RWPE2 (cell line): ENCODE measurements around the gene WDR48.
A peak's percentile ranks its signal among the peaks of the same experiment; 100 is the strongest.

Experiments
- ATAC-seq: fragments of 200-7000 bp; cut with Tn5 transposase; 3 replicates; pipeline ENCODE4 v1.9.1; 2021; ENCODE audit warnings: low read depth
- DNase-seq: peaks from one replicate; pipeline ENCODE4 v3.0.0-alpha.2; 2020; ENCODE audit warnings: low spot score
- H3K27ac ChIP-seq: fragments of 450-650 bp; 2 replicates; pipeline ENCODE4 v1.5.1; 2017; ENCODE audit warnings: mild to moderate bottlenecking; ENCODE audit not compliant: poor library complexity, severe bottlenecking
- H3K27me3 ChIP-seq: fragments of 250-450 bp; sonication (Bioruptor Pico); 2 replicates; pipeline ENCODE4 v1.5.1; 2021; ENCODE audit warnings: mild to moderate bottlenecking, moderate library complexity; ENCODE audit not compliant: insufficient read depth, poor library complexity, severe bottlenecking
- H3K36me3 ChIP-seq: fragments of 250-450 bp; sonication (Bioruptor Pico); 2 replicates; pipeline ENCODE4 v1.5.1; 2020; ENCODE audit warnings: low read depth, mild to moderate bottlenecking, moderate library complexity
- H3K4me1 ChIP-seq: fragments of 250-450 bp; sonication (Bioruptor Pico); 2 replicates; pipeline ENCODE4 v1.5.1; 2021; ENCODE audit warnings: mild to moderate bottlenecking, moderate library complexity; ENCODE audit not compliant: insufficient read depth, poor library complexity, severe bottlenecking
- H3K4me3 ChIP-seq: fragments of 250-450 bp; sonication (Bioruptor Pico); 2 replicates; pipeline ENCODE4 v1.5.1; 2021; ENCODE audit warnings: mild to moderate bottlenecking, moderate library complexity; ENCODE audit not compliant: severe bottlenecking
- H3K9me3 ChIP-seq: fragments of 250-450 bp; sonication (Bioruptor Pico); 2 replicates; pipeline ENCODE4 v1.5.1; 2021; ENCODE audit warnings: mild to moderate bottlenecking, moderate library complexity; ENCODE audit not compliant: severe bottlenecking
- CTCF ChIP-seq: fragments of 450-650 bp; IDR thresholded peaks from one replicate; pipeline ENCODE4 v1.5.1; 2017; ENCODE audit warnings: mild to moderate bottlenecking, moderate library complexity; ENCODE audit not compliant: poor library complexity, severe bottlenecking

Gene WDR48

DNA sequence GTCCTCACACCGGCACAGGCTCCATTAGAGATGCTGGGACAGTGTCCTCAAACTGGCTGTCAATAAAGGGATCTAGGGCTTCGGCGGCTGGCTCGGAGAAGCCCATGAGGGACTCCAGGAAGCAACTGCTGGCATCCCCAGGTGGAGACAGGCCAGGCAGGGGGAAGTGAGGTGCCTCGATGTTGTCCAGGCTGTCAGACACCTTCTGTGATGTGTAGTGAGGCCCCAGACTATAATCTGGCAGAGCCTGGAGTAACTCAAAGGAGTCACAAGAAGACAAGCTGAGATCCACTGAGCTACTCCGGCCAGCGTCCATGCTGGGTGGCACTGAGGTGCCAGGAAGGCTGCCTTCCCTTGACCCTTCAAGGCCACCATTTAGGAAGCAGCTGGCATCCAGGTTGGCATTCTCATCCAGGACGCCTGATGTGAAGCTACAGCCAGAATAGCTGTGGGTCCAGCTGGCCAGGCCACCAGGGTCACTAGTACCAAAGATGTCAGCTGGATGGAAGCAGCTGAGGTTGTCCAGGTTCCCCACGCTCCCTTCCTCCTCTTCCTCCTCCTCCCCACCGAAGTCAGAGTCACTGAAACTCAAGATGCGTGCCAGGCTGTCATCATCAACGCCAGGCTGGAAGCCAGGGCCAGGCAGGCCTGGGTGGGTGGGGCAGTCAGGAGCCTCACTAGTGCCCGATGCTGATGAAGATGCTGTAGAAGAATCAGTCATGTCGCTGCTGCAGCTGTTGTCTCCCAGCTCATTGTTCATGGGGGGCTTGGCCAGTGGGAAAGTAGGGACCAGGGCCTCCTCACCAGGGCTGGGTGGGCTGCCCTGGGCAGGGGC, 91.5 kb downstream of the WDR48 start:
- no peak for TF ChIP-seq CTCF
- Histone ChIP-seq H3K27me3 (no peaks in the 10 kb centered on the region), H3K4me1 (peaks cover 54% of the 10 kb centered on the region), H3K9me3 (no peaks in the 10 kb centered on the region), H3K4me3 (no peak overlapping the region), H3K36me3 (peaks cover 46% of the 10 kb centered on the region), H3K27ac (peak overlapping the region; percentile 93)
- DNase-seq (no peak), ATAC-seq (no peak)

- peaks cover 46% of the 10 kb centered on the region for H3K36me3 ChIP-seq
- no peaks in the 10 kb centered on the region for H3K9me3 ChIP-seq
- no peaks in the 10 kb centered on the region for H3K27me3 ChIP-seq
- H3K27ac ChIP-seq, result peak overlapping the region; percentile 93
- H3K4me1 ChIP-seq, result peaks cover 63% of the 10 kb centered on the region
- no peak for TF ChIP-seq CTCF
- DNase-seq, result no peak
- no peak overlapping the region for H3K4me3 ChIP-seq
- no peak for ATAC-seq
These were observed 92.4 kb downstream of the WDR48 start for GRCh38 chr3:39144095-39144747.

DNA sequence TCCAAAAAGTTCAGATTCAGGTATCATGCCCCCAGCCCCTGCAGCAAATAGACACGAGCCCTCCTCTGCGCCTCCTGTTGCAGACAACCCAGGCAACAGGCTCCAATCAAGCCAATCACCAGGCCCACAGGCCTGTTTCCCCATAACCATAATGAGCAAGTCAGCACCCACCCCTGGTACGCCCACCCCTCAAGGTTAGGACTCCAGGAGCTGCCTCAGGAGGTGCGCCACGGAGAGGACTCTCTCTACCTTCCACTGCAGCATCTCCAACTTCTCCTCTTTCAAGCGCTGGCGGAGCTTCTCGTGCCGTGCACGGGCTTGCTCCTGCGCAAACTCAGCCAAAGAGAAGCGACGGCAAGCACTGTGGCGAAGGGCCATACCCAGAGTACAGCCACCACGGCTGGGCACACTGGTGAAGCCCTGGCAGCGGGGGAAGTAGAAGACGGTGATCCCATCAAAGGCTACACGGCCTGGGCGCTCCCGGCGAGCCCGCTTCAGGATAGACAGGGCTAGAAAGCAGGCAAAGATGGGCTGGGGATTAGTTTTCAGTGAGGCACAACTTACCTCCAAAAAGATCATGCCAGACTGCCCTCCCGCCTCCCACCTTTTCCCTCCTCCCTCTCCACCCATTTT, 93.0 kb downstream of the WDR48 start:
- TF ChIP-seq CTCF, result no peak
- H3K27me3 ChIP-seq, result no peaks in the 10 kb centered on the region
- peaks cover 46% of the 10 kb centered on the region for H3K36me3 ChIP-seq
- H3K9me3 ChIP-seq, result no peaks in the 10 kb centered on the region
- no peak overlapping the region for H3K27ac ChIP-seq
- H3K4me1 ChIP-seq, result peaks cover 70% of the 10 kb centered on the region
- DNase-seq, result no peak
- no peak overlapping the region for H3K4me3 ChIP-seq
- no peak for ATAC-seq

DNA sequence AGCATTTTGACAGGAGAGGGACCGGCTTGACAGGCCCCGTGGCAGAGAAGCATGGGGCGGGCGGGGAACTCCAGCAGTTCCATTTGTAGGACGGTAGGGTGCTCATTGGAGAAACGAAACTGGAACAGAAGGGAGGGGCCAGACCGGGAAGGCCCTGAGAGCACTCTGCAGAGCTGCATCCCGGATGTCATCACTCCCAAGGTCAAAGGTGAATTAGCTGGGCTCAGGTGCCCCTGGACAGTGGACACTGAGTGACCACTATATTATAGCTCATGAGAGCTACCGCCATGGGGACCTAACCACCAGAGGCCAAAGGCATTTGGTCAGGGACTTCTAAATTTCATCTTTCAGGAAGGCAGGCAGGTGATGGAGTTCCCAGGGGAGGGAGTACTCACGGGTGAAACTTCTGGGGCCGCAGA, 94.3 kb downstream of the WDR48 start:
- DNase-seq (no peak), ATAC-seq (no peak)
- Histone ChIP-seq H3K36me3 (peaks cover 46% of the 10 kb centered on the region), H3K27me3 (no peaks in the 10 kb centered on the region), H3K27ac (peak overlapping the region; percentile 98), H3K4me3 (no peak overlapping the region), H3K4me1 (peaks cover 69% of the 10 kb centered on the region), H3K9me3 (no peaks in the 10 kb centered on the region)
- no peak for TF ChIP-seq CTCF
